Activated CD8-positive, alpha-beta memory T cell treated with anti-CD3 and anti-CD28 coated beads for 24 hours (primary cell): ENCODE data around the gene ERF.

Experiments used
- DNase-seq: peaks from one replicate; pipeline ENCODE4 v3.0.0-alpha.2; 2020

Gene ERF

DNA sequence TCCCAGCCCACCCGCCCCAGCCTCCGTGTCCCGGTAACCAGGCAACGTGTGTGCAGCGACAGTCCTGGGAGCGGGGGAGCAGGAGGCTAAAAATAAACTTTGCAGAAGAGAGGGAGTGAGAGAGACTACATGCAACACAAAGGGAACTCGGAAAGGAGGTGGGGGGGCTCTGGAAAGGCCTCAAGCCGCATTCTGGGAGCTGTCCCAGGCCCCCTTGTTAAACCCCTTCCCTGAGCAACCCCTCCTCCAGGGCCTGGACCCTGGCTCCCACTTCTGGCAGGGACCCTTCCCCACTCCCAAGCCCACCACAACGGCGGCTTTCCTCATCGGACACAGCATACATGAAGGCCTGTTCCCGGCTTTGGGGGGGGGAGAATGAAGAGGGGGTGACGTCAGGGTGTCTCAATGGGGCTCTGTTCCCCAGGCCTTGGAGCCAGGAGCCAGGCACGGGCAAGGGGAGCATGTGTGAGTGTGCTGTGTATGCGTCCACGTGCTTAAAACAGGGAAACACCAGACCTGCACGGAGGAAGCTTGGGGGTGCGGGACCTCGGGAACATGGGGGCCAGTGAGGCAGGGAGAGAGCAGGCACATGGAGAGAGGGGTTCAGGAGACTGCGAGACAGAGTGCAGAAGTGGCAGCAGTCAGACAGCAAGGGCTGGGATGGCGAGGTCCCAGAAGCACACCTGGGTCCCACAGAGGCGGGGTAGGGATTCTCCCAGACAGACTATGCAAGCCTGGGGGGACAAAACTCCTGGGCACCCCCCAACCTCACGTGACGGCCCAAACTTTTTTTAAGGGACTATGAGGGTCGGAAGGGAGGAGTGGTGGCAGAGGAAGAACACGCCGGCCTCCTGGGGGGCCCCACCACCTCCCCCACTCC is 2.3 kb downstream of the ERF start:
- no peak for DNase-seq

GRCh38 chr19:42251572-42252358 is 3.2 kb downstream of the ERF start:
- DNase-seq, result no peak

DNA sequence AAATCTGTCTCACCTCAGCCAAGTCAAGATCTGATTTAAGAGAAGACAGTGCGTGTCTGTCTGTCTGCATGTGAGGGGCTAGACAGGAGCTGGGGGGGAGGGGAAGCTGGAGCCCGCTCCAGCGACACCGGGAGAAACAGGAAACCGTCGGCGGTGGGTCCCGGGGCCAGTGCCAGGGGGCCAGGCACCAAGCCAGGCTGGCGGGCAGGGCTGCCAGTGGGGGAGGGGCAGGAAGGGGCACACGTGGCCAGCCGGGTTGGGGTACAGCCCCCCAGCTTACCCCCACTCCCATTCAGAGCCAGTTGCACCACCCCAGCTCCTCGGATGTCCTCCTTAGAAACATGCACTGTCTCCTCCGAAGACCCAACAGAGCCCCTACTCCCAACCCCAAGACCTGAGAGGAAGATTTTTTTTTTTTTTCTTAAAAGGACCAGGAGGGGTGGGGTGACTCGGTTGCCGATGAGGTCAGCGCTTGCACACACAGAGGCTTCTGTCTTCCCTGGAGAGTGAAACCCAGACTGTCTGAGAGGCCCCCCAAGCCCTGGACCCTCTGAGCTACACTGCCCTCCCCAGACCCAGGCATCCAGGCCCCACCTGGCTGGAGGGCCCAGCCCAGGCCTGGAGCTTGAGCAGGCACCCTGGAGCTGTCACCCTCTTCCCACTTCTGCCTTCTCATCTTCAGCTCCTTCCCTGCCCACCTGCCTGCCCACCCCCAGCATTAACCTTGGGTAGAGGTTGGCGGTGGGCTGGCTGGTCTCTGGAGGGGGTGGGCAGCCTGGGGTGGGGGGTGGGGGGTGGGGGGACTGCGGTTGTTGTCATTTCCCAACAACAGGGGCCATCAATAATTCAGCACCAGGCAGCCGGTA is 4.0 kb downstream of the ERF start:
- no peak for DNase-seq

DNA sequence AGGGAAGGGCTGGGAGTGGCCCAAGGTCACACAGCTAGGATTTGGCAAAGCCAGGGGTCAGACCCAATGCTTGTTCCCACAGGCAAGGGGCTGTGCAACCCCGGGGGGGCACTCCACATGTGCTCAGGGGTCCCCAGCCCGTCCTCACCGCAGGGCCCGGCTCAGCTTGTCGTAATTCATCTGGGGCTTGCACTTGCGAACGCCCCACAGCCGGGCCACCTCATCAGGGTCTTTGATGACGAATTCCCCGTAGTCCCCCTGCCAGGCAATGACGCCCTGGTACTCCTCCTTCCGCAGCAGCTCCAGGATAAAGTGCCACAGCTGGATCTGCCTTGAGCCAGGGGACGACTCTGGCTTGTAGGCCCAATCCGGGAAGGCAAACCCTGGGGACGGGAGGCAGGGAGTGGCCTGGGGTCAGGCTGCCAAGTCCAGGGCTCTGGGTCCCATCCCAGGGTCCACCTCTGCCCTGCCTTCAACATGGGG is 4.7 kb downstream of the ERF start:
- no peak for DNase-seq

DNA sequence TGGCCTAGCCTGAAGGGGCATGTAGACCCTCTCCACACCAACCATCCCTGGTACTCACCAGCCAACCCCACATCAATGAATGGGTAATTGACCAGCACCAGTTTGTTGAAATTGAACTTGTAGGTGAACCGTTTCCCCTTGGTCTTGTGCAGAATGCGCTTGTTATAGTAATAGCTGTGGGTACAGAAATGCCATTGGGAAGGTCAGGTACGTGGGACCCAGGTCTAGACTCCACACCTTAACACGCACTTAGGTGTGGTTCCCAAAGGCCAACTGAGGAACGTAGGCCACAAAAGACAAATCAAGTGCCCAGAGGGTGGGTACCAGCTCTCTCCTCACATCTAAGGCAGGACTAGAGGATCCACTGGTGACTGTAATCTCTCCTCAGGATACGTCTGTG is 5.2 kb downstream of the ERF start:
- DNase-seq, result no peak

DNA sequence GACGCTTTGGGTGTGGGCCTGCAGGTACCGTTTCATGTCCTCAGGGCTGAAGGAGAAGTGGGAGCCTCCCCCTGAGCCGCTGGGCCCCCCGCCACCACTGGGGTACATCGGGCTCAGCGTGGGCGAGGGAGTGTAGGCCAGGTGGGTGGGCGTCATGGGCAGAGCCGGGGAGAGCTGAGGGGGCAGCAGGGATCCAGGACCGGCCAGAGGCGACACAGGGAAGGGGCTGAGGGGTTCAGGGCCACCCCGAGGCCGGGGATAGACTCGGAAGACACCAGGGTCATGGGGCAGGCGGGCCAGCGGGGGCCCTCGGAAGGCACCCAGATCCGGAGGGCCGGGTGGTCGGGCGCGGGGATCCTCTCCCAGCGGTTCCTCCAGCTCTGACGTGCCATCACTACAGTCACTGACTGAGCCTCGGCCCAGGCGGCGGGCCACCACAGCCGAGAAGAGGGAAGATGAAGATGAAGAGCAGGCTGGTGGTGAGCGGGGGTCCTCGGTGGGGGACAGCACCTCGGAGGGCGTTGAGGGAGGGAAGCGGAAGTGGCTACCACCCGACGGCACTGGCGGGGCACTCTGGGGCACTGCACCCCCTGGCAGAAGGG is 5.7 kb downstream of the ERF start:
- no peak for DNase-seq

GRCh38 chr19:42248270-42249148 is 6.4 kb downstream of the ERF start:
- no peak for DNase-seq

- no peak for DNase-seq
Observed at GRCh38 chr19:42247640-42248199, 7.2 kb downstream of the ERF start.

DNA sequence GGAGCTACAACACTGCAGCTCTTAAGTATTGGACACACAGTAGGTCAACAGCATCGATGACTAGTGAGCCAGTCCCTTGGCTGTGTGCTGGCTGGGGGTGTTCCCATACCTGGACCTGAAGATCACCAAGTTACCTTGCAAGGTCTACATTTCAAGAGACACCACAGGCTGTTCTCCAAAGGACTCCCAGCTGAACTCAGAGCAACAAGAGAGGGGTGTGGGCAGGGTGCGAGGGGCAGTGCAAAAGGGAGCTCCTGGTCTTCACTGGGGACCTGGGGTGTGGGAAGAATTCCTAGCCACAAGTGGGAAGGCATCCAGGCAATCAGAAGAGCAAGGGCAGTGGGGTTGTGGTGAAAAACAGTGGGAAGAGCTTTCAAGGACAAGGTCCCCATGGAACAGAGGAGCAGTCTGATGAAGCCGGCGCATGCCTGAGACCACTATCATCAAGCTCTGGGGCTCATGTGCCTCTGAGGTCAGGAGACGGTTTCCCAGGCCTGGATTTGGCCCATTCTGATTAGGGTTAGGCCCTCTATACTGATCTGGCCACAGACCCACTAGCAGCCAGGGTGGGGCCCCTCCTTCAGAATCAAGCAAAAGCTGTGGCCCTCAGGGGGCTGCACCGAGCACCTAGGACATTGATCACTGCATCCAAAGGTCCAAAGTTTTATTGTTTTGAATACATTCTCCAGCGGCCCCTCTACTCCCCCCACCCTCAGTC is 7.8 kb downstream of the ERF start:
- no peak for DNase-seq

- DNase-seq, result no peak
Observed at GRCh38 chr19:42246143-42246921, 8.6 kb downstream of the ERF start.

- no peak for DNase-seq
Observed at GRCh38 chr19:42245231-42245630, 9.7 kb downstream of the ERF start.

DNA sequence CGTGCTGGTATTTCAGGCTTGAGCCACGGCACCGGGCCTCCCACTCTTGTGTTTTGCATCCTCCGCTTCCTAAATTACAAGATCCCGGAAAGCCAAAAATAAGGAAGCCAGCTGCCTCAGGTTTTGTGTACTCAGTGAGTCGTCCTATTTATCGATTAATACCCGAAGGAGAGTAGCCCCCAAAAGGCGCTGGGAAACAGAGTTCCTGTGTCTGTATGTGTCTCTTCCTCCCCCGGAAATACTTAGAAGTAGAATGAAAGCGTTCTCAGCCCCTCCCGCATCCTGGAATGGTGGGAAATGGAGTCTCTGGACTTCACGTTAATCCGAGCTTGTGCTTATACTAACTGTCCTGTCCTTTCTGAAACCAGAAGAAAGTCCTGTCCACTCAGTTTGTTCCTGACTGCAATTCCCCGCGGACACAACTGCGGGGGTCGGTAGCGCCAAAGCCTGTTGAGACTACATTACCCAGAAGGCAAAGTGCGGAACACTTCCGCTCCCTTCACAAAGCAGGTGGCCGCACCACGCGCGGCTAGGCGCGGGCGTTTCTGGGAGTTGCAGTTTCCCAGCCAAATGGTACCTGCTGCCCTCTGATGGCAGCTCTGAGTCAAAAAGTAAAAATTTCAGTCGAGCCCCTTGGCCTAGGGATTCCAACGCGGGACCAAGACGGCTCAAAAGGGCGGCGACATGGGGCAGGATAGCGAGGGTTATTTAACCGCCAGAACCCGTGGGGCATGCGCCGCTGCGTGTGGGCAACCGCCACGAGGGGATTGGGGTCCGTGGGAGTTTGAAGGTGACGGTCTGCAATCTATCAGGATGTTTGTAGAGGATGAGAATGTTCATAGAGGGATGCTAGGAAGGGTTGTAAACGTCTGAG is 10.3 kb downstream of the ERF start:
- DNase-seq, result peak; percentile 95

DNA sequence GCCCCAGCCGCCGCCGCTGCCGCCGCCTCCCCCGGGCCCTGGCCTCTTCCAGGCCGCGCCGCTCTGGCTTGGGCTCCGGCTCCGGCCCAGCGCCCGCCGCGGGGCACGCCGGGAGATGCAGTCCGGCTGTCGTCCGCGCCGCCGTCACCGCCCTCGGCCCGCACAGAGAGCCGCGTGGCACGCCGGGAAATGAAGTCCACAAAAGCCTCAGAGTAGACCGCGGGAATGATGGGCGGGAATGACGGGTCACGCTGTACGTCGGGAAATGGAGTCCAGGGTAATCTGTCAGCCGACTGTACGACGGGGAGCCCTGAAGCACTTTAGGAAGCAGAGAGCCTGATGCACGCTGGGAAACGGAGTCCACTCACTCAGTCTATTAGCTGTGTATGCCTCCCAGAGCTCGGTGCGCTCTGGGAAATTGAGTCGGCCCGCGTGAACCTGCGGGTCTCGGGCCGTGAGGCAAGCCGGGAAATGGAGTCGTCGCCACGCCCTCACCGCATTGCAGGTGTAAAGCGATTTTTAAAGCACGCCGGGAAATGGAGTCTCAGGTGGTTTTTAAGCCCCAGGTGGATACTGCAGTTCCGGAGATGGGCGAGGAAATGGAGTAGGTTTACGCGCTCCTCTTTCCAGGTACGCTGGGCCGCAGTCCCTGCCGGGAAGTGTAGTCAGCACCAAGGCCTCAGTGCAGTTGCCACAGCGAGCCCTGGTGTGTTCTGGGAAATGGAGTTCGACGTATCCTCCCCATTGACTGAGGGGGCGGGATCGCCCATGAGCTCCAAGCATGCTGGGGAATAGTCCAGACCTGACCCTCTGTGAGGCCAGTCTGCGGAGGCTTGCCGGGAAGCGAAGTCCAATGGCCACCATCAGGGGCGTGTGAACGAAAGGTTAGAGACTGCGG is 12.2 kb downstream of the ERF start, which contains the start of gene GSK3A:
Gene GSK3A, minus strand, starts transcription at position 91 of the 898 bp plus-strand sequence. CDS start 137 bp downstream, outside the sequence.
- peak; percentile 97 for DNase-seq

- DNase-seq, result no peak
Observed at GRCh38 chr19:42242069-42242511, 12.8 kb downstream of the ERF start.

DNA sequence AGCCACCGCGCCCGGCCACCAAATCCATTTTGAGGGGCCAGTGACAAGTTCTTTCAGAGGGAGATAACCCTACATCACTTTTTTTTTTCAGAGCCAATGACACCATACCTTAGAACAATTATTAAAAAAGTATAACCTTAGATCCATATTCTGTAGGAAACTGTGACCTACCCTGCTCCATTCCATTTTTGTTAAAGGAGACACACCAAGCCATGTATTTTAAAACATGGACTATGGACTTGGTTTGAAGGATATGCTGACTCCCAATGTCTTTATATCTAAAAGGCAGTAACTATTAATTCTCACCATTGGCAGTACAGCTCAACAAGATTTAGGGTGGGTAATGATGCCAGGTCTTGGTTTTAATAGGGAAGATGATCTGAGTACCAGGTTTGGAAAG is 13.6 kb downstream of the ERF start:
- DNase-seq, result no peak

GRCh38 chr19:42239544-42240220 is 15.2 kb downstream of the ERF start:
- no peak for DNase-seq

GRCh38 chr19:42235181-42235580 is 19.7 kb downstream of the ERF start:
- no peak for DNase-seq
